GM12878 (cell line): ENCODE results near the gene HCST. TPM values are rescaled to one million over a fixed set of nuclear protein-coding genes. Genes with fewer than 3 reads are reported as not detected.
A peak's percentile ranks its signal among the peaks of the same experiment; 100 is the strongest.

Source experiments
- BCL11A ChIP-seq: IDR thresholded peaks from 2 replicates; pipeline ENCODE4 v1.6.1; 2011; ENCODE audit warnings: low read depth, low read length
- CHD1 ChIP-seq: IDR thresholded peaks from 2 replicates; pipeline ENCODE4 v1.6.1; 2012; ENCODE audit warnings: low read depth, low read length, improper control_type of control experiment
- FOS ChIP-seq: IDR thresholded peaks from 3 replicates; pipeline ENCODE4 v1.6.1; 2011; ENCODE audit warnings: borderline replicate concordance; ENCODE audit not compliant: insufficient read length; ENCODE audit errors: extremely low read depth
- POLR2A ChIP-seq: IDR thresholded peaks from 2 replicates; pipeline ENCODE4 v1.6.1; 2011; ENCODE audit warnings: low read depth, mild to moderate bottlenecking, low read length
- ZBED1 ChIP-seq: IDR thresholded peaks from 2 replicates; pipeline ENCODE4 v1.6.1; 2016; ENCODE audit warnings: borderline replicate concordance
- polyA plus RNA-seq, 11 experiments: library from polyadenylated mRNA; depleted of rRNA in 4 of 11; unstranded in 6 of 11; stranded (reverse) in 5 of 11; fragments of >200 nt; fragmentation: Nextera tagmentation in 4 of 11; fragmentation: Illumina TruSeq in 1 of 11; extraction: Ambion mirVana in 4 of 11; extraction: Trizol in 1 of 11; gene quantifications; 1 replicate in 1 of 11; 2 replicates in 10 of 11; pipeline versions ENCODE4 v1.2.1 to v1.2.3, GENCODE V29; 2011 to 2016; ENCODE audit warnings: inconsistent platforms in 2 of 11, missing spikeins in 2 of 11, low read depth in 1 of 11
- total RNA-seq, 4 experiments: library from RNA; depleted of rRNA in 3 of 4; stranded (reverse); fragments of >200 nt in 3 of 4; fragmentation: Illumina TruSeq in 1 of 4; extraction: Trizol in 1 of 4; gene quantifications; 2 replicates each; pipeline versions ENCODE4 v1.2.1 to v1.2.3, GENCODE V29; 2013 to 2021
- TF ChIP-seq, protein P1 (sequence below): fragments of 450-650 bp; formaldehyde crosslinking; IDR thresholded peaks from 2 replicates; pipeline ENCODE4 v1.4.0; 2022; ENCODE audit warnings: mild to moderate bottlenecking, moderate library complexity
- TF ChIP-seq, protein P2 (sequence below): fragments of 450-650 bp; IDR thresholded peaks from 2 replicates; pipeline ENCODE4 v1.6.1; 2018; ENCODE audit warnings: borderline replicate concordance, mild to moderate bottlenecking; ENCODE audit not compliant: partially characterized antibody

The HCST gene
- total and polyA plus RNA-seq, 10 of the 15 experiments (the other 5 are each of a cell fraction or from before 2014, with no cell fraction given): 7.5 to 79.6 (median 33.6) TPM

DNA sequence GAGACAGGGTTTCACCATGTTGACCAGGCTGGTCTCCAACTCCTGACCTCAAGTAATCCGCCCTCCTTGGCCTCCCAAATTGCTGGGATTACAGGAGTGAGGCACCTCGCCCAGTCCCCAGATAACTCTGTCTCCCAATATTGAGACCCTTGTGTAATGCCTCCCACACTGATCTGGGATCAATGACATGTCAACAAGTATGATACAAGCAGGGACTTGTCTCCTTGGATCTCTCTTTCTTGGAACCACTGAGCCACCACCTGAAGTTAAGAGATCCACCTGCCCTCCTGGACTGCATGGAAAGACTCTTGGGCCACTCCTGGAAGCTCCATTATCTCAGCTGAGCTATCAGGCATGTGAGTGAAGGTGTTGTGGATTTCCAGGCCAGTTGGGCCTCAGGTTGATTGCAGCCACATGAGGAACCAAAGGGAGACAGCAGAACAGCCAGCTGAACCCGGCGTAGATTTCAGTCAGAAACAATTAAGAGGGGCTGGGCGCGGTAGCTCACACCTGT lies 17.0 kb upstream of the HCST start (continued):
- TF ChIP-seq, protein P1, sequence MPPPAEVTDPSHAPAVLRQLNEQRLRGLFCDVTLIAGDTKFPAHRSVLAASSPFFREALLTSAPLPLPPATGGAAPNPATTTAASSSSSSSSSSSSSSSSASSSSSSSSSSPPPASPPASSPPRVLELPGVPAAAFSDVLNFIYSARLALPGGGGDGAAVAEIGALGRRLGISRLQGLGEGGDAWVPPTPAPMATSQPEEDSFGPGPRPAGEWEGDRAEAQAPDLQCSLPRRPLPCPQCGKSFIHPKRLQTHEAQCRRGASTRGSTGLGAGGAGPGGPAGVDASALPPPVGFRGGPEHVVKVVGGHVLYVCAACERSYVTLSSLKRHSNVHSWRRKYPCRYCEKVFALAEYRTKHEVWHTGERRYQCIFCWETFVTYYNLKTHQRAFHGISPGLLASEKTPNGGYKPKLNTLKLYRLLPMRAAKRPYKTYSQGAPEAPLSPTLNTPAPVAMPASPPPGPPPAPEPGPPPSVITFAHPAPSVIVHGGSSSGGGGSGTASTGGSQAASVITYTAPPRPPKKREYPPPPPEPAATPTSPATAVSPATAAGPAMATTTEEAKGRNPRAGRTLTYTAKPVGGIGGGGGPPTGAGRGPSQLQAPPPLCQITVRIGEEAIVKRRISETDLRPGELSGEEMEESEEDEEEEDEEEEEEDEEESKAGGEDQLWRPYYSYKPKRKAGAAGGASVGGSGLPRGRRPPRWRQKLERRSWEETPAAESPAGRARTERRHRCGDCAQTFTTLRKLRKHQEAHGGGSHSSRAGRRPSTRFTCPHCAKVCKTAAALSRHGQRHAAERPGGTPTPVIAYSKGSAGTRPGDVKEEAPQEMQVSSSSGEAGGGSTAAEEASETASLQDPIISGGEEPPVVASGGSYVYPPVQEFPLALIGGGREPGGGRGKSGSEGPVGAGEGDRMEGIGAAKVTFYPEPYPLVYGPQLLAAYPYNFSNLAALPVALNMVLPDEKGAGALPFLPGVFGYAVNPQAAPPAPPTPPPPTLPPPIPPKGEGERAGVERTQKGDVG (CRISPR knock-in tag): no peak
- TF ChIP-seq ZBED1 (no peak), FOS (no peak), BCL11A (no peak), CHD1 (no peak), POLR2A (peak; percentile 46)
- TF ChIP-seq, protein P2, sequence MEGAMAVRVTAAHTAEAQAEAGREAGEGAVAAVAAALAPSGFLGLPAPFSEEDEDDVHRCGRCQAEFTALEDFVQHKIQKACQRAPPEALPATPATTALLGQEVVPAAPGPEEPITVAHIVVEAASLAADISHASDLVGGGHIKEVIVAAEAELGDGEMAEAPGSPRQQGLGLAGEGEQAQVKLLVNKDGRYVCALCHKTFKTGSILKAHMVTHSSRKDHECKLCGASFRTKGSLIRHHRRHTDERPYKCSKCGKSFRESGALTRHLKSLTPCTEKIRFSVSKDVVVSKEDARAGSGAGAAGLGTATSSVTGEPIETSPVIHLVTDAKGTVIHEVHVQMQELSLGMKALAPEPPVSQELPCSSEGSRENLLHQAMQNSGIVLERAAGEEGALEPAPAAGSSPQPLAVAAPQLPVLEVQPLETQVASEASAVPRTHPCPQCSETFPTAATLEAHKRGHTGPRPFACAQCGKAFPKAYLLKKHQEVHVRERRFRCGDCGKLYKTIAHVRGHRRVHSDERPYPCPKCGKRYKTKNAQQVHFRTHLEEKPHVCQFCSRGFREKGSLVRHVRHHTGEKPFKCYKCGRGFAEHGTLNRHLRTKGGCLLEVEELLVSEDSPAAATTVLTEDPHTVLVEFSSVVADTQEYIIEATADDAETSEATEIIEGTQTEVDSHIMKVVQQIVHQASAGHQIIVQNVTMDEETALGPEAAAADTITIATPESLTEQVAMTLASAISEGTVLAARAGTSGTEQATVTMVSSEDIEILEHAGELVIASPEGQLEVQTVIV: no peak
